Neuronal stem cell (in vitro differentiated cells): ENCODE data around the gene KCNJ12.
A peak's percentile ranks its signal among the peaks of the same experiment; 100 is the strongest.
"Not testable (repeated sequence)": the region's sequence is repeated elsewhere in the genome, so short reads cannot be mapped to it uniquely, and the experiment has no call there.

Source experiments
- DNase-seq: peaks from one replicate; pipeline ENCODE4 v3.0.0-alpha.2; 2013; ENCODE audit warnings: low spot score
- H2AFZ ChIP-seq: one replicate; pipeline ENCODE4 v1.6.1; 2013; ENCODE audit warnings: mild to moderate bottlenecking, low read length, inconsistent platforms
- H2AK5ac ChIP-seq: 2 replicates; pipeline ENCODE4 v1.6.1; 2013; ENCODE audit warnings: low read depth, mild to moderate bottlenecking, inconsistent platforms, low read length, moderate library complexity, mixed read lengths
- H2BK120ac ChIP-seq: 2 replicates; pipeline ENCODE4 v1.6.1; 2013; ENCODE audit warnings: low read depth, mild to moderate bottlenecking, inconsistent platforms, low read length, moderate library complexity, mixed read lengths
- H2BK12ac ChIP-seq: one replicate; pipeline ENCODE4 v1.6.1; 2013; ENCODE audit warnings: low read length, inconsistent platforms
- H2BK15ac ChIP-seq: 2 replicates; pipeline ENCODE4 v1.6.1; 2013; ENCODE audit warnings: mild to moderate bottlenecking, low read length, inconsistent platforms, mixed read lengths
- H2BK5ac ChIP-seq: one replicate; pipeline ENCODE4 v1.6.1; 2013; ENCODE audit warnings: inconsistent platforms, mild to moderate bottlenecking, low read length, moderate library complexity
- H3K14ac ChIP-seq: one replicate; pipeline ENCODE4 v1.6.1; 2013; ENCODE audit warnings: low read length, inconsistent platforms
- H3K18ac ChIP-seq: 2 replicates; pipeline ENCODE4 v1.6.1; 2013; ENCODE audit warnings: low read length, inconsistent platforms
- H3K23ac ChIP-seq: 2 replicates; pipeline ENCODE4 v1.6.1; 2013; ENCODE audit warnings: low read depth, mild to moderate bottlenecking, mixed read lengths, low read length, inconsistent platforms; ENCODE audit not compliant: poor library complexity
- H3K27ac ChIP-seq: replicated peaks from 3 replicates; pipeline ENCODE4 v1.5.1; 2013; ENCODE audit warnings: low read length, inconsistent platforms
- H3K27me3 ChIP-seq, 3 experiments: 2 replicates each; pipeline ENCODE4 v1.6.1; 2013; ENCODE audit warnings: low read length in 3 of 3, mild to moderate bottlenecking in 2 of 3, inconsistent platforms in 1 of 3, low read depth in 1 of 3, mixed read lengths in 1 of 3, moderate library complexity in 1 of 3; ENCODE audit not compliant: control insufficient read depth in 3 of 3, insufficient read depth in 3 of 3
- H3K36me3 ChIP-seq, 2 donors: replicated peaks in 1 of 2; 2 replicates each; pipeline ENCODE4 v1.6.1; 2013; ENCODE audit warnings: low read length in 2 of 2; ENCODE audit not compliant: control insufficient read depth in 2 of 2, insufficient read depth in 2 of 2
- H3K4ac ChIP-seq: 2 replicates; pipeline ENCODE4 v1.6.1; 2013; ENCODE audit warnings: inconsistent platforms, mild to moderate bottlenecking, low read length, moderate library complexity
- H3K4me1 ChIP-seq, 2 donors: 1 replicate in 1 of 2; 2 replicates in 1 of 2; pipeline ENCODE4 v1.6.1; 2013; ENCODE audit warnings: low read length in 2 of 2, low read depth in 1 of 2; ENCODE audit not compliant: control insufficient read depth in 2 of 2, insufficient read depth in 1 of 2
- H3K4me2 ChIP-seq: one replicate; pipeline ENCODE4 v1.6.1; 2013; ENCODE audit warnings: mild to moderate bottlenecking, low read length, inconsistent platforms; ENCODE audit not compliant: insufficient read depth, poor library complexity, severe bottlenecking
- H3K4me3 ChIP-seq, 2 donors: 2 replicates each; pipeline ENCODE4 v1.5.1; 2013; ENCODE audit warnings: low read length in 2 of 2, mild to moderate bottlenecking in 2 of 2, inconsistent platforms in 1 of 2, moderate library complexity in 1 of 2
- H3K79me1 ChIP-seq: one replicate; pipeline ENCODE4 v1.6.1; 2013; ENCODE audit warnings: low read depth, mild to moderate bottlenecking, inconsistent platforms, low read length, moderate library complexity
- H3K9ac ChIP-seq: one replicate; pipeline ENCODE4 v1.6.1; 2013; ENCODE audit warnings: mild to moderate bottlenecking, low read depth, low read length, inconsistent platforms; ENCODE audit not compliant: poor library complexity
- H3K9me3 ChIP-seq, 2 donors: replicated peaks in 1 of 2; 2 replicates each; pipeline versions ENCODE3 to v1.6.1; 2013; ENCODE audit warnings: low read length in 2 of 2, mild to moderate bottlenecking in 2 of 2, inconsistent platforms in 1 of 2, low read depth in 1 of 2, mixed read lengths in 1 of 2, moderate library complexity in 1 of 2; ENCODE audit not compliant: control insufficient read depth in 2 of 2, insufficient read depth in 1 of 2
- H4K8ac ChIP-seq: one replicate; pipeline ENCODE4 v1.6.1; 2013; ENCODE audit warnings: low read depth, mild to moderate bottlenecking, inconsistent platforms, low read length, moderate library complexity
- H4K91ac ChIP-seq: one replicate; pipeline ENCODE4 v1.6.1; 2013; ENCODE audit warnings: low read length, low read depth, mild to moderate bottlenecking, inconsistent platforms; ENCODE audit not compliant: poor library complexity
- WGBS, 2 donors: extraction: QIAGEN DNeasy Blood & Tissue Kit; methylation state at CpG; one replicate each; pipeline ENCODE4 v1.1.7; 2013; ENCODE audit warnings: missing lambda C conversion rate in 2 of 2, mixed read lengths in 1 of 2; ENCODE audit not compliant: insufficient read length in 2 of 2, insufficient replicate concordance in 1 of 2; ENCODE audit errors: extremely low coverage in 2 of 2; 5-methylcytosine and 5-hydroxymethylcytosine counted together

The KCNJ12 gene

DNA sequence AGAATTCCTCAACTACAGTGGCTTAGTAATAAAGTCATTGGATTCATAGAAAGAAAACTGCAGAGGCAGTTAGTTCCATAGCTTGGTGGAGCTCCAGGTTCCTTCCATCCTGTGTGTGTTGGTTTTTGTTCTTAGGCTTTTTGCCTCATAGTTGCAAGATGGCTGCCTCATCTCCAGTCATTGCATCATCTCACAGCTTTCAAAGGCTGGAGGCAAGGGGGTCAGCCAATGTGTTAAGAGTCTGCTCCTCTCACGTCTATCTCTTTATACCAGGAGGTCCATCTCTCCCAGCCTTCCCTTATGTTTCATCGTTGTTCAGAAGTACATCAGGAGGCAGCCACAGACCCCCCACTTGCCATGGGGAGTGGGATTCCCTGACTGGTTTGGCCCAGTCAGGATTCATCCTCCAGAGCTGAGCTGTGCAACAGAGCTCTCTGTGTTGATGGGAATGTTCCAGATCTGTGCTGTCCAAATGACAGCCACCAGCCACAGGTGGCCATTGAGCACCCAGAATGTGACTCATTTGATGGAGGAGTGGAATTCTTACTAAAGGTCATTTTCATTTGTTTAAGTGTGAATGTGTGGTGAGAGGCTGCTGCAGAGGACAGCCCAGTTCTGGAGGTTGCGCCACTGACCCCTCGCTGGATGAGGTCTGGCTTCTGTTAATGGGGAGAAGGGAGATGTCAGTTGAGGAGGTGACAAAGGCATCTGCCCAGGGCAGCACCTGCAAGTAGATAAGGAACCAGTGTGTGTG is 39.4 kb upstream of the KCNJ12 start:
- H2AFZ ChIP-seq, H2BK12ac ChIP-seq, H3K27me3 ChIP-seq, H2BK120ac ChIP-seq, H3K9me3 ChIP-seq, H3K79me1 ChIP-seq, H4K91ac ChIP-seq, H2AK5ac ChIP-seq, H3K4me3 ChIP-seq, H4K8ac ChIP-seq, H2BK15ac ChIP-seq, H3K36me3 ChIP-seq, DNase-seq, H3K4me1 ChIP-seq, H3K9ac ChIP-seq, H3K27ac ChIP-seq, H3K18ac ChIP-seq, H3K4me2 ChIP-seq, H3K23ac ChIP-seq, H3K14ac ChIP-seq, H2BK5ac ChIP-seq, H3K4ac ChIP-seq: not testable (repeated sequence)
- no CpG with 5 or more reads among the region's 4 CpGs for WGBS, 2 donors

DNA sequence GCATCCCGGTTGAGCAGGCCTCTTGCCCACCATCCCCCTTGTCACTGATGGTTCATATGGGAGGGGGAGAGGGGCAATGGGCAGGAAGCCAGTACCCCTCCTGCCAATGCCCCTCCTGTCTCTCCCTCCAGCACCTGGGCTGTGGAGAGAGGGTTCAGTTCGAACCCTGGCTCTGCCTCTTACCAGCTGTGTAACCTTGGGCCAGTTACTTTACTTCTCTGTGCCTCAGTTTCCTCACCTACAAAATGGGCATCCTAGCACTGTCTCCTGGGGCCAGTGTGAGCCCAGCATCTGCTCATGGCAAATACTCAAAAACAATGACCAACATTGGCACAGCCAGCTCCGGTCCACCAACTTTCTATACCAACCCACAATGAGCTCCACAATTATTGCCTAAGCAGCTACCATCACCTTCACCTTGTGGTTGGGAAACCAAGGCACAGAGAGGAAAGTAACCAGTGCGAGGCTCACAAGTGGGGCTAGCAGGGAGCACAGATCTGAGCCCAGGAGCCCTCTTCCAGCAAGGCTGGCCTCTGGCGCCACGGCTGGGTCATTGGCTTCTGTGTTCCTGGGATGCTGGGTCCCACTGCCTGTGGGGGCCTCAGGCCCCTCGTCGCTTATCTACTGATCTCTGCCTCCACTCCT is 38.1 kb upstream of the KCNJ12 start:
- DNase-seq, H2BK5ac ChIP-seq, H2AK5ac ChIP-seq, H3K4me2 ChIP-seq, H2BK12ac ChIP-seq, H3K4ac ChIP-seq, H3K36me3 ChIP-seq, H2AFZ ChIP-seq, H3K27me3 ChIP-seq, H2BK120ac ChIP-seq, H3K27ac ChIP-seq, H2BK15ac ChIP-seq, H3K4me3 ChIP-seq, H3K23ac ChIP-seq, H3K79me1 ChIP-seq, H3K4me1 ChIP-seq, H3K9ac ChIP-seq, H4K91ac ChIP-seq, H3K9me3 ChIP-seq, H3K14ac ChIP-seq, H4K8ac ChIP-seq: not testable (repeated sequence)
- WGBS, 2 donors = no CpG with 5 or more reads among the region's 8 CpGs
- peak overlapping the region; percentile 70 for H3K18ac ChIP-seq

DNA sequence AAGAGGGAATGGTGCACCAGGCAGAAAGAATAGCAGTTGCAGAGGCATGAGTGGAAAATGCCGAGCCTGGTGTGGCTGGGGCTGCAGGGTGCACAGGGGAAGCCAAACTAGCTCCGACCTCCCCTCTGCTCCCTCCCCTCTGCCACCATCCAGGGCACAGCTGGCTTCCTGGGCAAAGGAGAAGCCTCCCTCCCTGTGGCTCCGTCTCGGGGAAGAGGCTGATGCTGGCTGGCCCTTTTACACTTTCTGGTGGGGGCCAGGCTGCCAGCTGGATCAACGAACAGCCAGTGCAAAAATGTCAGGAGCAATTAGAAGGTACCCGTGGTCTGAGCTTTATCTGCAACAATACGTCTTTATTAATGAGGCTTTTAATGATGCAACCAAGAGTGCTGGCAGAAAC is 37.1 kb upstream of the KCNJ12 start:
- Histone ChIP-seq H2BK120ac (no peak overlapping the region), H3K4me3 (no peak overlapping the region), H3K18ac (peak overlapping the region; percentile 48), H3K9me3 (no peaks in the 10 kb centered on the region), H2AFZ (no peak overlapping the region), H4K8ac (no peak overlapping the region), H3K4ac (no peak overlapping the region), H3K4me1 (peaks cover 0 to 2% of the 10 kb centered on the region in 2 donors), H2BK5ac (no peak overlapping the region), H3K36me3 (no peaks in the 10 kb centered on the region), H2BK12ac (no peak overlapping the region), H3K27ac (no peak overlapping the region), H3K9ac (no peak overlapping the region), H4K91ac (no peak overlapping the region), H3K23ac (no peak overlapping the region), H3K79me1 (no peaks in the 10 kb centered on the region), H3K4me2 (no peak overlapping the region), H2AK5ac (no peak overlapping the region), H3K14ac (no peak overlapping the region), H2BK15ac (no peak overlapping the region), H3K27me3 (no peaks in the 10 kb centered on the region)
- no CpG with 5 or more reads among the region's 7 CpGs for WGBS, 2 donors
- DNase-seq = no peak

DNA sequence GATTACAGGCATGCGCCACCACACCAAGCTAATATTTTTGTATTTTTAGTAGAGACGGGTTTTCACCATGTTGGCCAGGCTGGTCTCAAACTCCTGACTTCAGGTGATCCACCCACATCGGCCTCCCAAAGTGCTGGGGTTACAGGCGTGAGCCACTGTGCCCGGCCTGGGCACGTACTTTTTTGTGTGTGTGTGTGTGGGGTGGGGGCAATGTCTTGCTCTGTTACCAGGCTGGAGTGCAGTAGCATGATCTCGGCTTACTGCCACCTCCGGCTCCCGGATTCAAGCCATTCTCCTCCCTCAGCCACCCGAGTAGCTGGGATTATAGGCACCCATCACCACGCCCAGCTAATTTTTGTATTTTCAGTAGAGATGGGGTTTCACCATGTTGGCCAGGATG is 36.6 kb upstream of the KCNJ12 start:
- H3K4me2 ChIP-seq, H3K9me3 ChIP-seq, H2AFZ ChIP-seq, H3K9ac ChIP-seq, H4K91ac ChIP-seq, H4K8ac ChIP-seq, H3K14ac ChIP-seq, H3K18ac ChIP-seq, H3K27me3 ChIP-seq, H2BK12ac ChIP-seq, H3K27ac ChIP-seq, DNase-seq, H3K4me1 ChIP-seq, H3K23ac ChIP-seq, H2AK5ac ChIP-seq, H2BK5ac ChIP-seq, H2BK120ac ChIP-seq, H2BK15ac ChIP-seq, H3K4ac ChIP-seq, H3K4me3 ChIP-seq, H3K79me1 ChIP-seq, H3K36me3 ChIP-seq: not testable (repeated sequence)
- WGBS, 2 donors = no CpG with 5 or more reads among the region's 11 CpGs
